HUES6 (cell line): ENCODE measurements around the gene KAT2A.

Experiments
- H3K27ac ChIP-seq: 2 replicates; pipeline ENCODE4 v1.7.0; 2013; ENCODE audit warnings: low read depth, mild to moderate bottlenecking, low read length, inconsistent platforms
- H3K27me3 ChIP-seq: 2 replicates; pipeline ENCODE4 v1.6.1; 2013; ENCODE audit warnings: low read length; ENCODE audit not compliant: control insufficient read depth, insufficient read depth
- H3K36me3 ChIP-seq: 2 replicates; pipeline ENCODE4 v1.6.1; 2013; ENCODE audit warnings: low read length; ENCODE audit not compliant: control insufficient read depth, insufficient read depth
- H3K4me1 ChIP-seq: 2 replicates; pipeline ENCODE4 v1.6.1; 2013; ENCODE audit warnings: low read length; ENCODE audit not compliant: control insufficient read depth, insufficient read depth
- H3K4me3 ChIP-seq: 2 replicates; pipeline ENCODE4 v1.5.1; 2013; ENCODE audit warnings: low read depth, low read length
- H3K9ac ChIP-seq: one replicate; pipeline ENCODE4 v1.6.1; 2013; ENCODE audit warnings: mild to moderate bottlenecking, low read length
- H3K9me3 ChIP-seq: 2 replicates; pipeline ENCODE4 v1.6.1; 2013; ENCODE audit warnings: low read depth, low read length; ENCODE audit not compliant: control insufficient read depth, insufficient read depth

KAT2A gene

DNA sequence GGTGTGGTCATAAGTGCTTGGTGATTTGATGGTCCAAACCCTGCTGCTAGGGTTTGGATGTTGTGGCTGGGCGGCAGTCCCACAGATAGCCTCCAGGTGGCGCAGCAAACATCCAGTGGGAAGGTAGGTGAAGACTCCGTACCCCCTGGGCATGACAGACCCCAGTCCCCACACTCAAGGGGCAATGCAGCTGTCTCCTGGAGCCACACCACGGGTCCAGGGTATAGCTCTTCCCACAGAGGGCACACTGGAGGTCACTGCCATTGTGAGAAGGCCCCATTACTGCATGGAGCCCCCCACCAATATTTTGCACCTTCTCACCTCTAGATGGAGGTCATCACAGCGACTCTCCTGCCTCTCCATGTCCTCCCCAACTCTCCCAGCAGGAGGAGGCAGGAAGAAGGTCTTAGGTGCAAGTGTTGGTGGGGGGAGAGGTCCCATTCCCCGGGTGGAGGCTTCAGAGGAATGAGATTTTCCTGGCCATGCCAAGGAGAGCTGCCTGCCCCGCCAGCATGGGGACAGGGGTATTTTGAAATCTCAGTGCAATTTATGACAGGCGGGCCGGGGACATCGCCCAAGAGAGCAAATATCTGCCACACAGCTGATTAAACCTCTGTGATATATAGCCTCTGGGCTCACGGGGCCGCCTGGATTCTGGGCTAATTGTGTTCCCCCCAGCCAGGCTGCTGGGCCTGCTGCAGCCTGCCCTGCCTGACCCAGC lies 53.6 kb downstream of the KAT2A start:
- Histone ChIP-seq H3K4me1 (peaks cover 24% of the 10 kb centered on the region), H3K9ac (no peak overlapping the region), H3K27me3 (peaks cover 12% of the 10 kb centered on the region; the same call in 1 of the 2 replicates), H3K9me3 (no peaks in the 10 kb centered on the region), H3K4me3 (no peak overlapping the region), H3K27ac (no peak overlapping the region), H3K36me3 (no peaks in the 10 kb centered on the region)

DNA sequence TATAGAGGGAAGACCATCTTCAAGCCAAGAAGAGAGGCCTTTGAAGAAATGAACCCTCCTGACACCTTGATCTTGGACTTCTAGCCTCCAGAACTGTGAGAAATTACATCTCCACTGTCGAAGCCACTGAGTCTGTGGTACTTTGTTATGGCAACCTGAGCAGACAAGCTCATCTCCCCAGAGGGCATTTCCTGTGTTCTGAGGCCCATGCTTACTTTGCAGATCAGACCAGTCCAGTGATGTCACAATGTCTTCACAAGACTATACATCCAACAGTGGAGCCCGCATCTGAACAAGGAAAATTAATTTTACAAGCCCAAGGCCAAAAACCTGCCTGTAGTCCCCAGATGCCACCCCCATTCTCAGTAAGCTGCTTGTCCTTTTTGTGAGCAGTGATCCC lies 56.0 kb downstream of the KAT2A start:
- Histone ChIP-seq H3K27me3 (no peaks in the 10 kb centered on the region), H3K4me3 (no peak overlapping the region), H3K4me1 (peaks cover 25% of the 10 kb centered on the region), H3K36me3 (no peaks in the 10 kb centered on the region), H3K9ac (no peak overlapping the region), H3K9me3 (no peaks in the 10 kb centered on the region), H3K27ac (no peak overlapping the region)
